PC-3 (cell line): ENCODE data around the gene SREK1. TPM values are rescaled to one million over a fixed set of nuclear protein-coding genes. Genes with fewer than 3 reads are reported as not detected.

Experiments used
- ATAC-seq: fragments of 200-7000 bp; cut with Tn5 transposase; 2 replicates; pipeline ENCODE4 v1.9.1; 2020; ENCODE audit warnings: mild to moderate bottlenecking, moderate library complexity
- BruUV-seq: library from RNA; stranded (reverse); fragments of 400-500 nt; replicated peaks from 2 replicates; lab custom pipeline; 2021; lab: Mats Ljungman, UMichigan
- CTCF ChIA-PET: fragments of 300-600 bp; sonication (Branson Sonifier 250); formaldehyde crosslinking; loops from one replicate; lab custom pipeline; 2022; ENCODE audit warnings: antibody characterized with exemption; lab: Charles Lee
- POLR2A ChIA-PET: fragments of 300-600 bp; sonication (Branson Sonifier 250); formaldehyde crosslinking; loops from one replicate; lab custom pipeline; 2022; ENCODE audit warnings: antibody characterized with exemption; ENCODE audit not compliant: unreplicated experiment; lab: Charles Lee
- DNase-seq: peaks from one replicate; pipeline ENCODE4 v3.0.0-alpha.2; 2015
- H2AFZ ChIP-seq: fragments of 300-600 bp; sonication (generic); 2 replicates; pipeline ENCODE4 v1.6.0; 2016; ENCODE audit warnings: antibody characterized with exemption, low read length
- H3F3A ChIP-seq: fragments of 300-600 bp; sonication (generic); one replicate; pipeline ENCODE4 v1.6.0; 2017; ENCODE audit warnings: antibody characterized with exemption, low read length, control low read depth, mild to moderate bottlenecking; ENCODE audit not compliant: unreplicated experiment
- H3K27ac ChIP-seq: fragments of 300-600 bp; sonication (generic); 2 replicates; pipeline ENCODE4 v1.5.1; 2016; ENCODE audit warnings: mild to moderate bottlenecking, low read length
- H3K27me3 ChIP-seq: fragments of 300-600 bp; sonication (generic); 2 replicates; pipeline ENCODE4 v1.6.1; 2016; ENCODE audit warnings: low read length, mixed read lengths
- H3K36me3 ChIP-seq: fragments of 300-600 bp; sonication (generic); 2 replicates; pipeline ENCODE4 v1.6.1; 2016; ENCODE audit warnings: low read depth, mixed run types, low read length, mixed read lengths
- H3K4me1 ChIP-seq: fragments of 300-600 bp; sonication (generic); 2 replicates; pipeline ENCODE4 v1.5.1; 2016; ENCODE audit warnings: low read length; ENCODE audit not compliant: insufficient read depth
- H3K4me2 ChIP-seq: fragments of 300-600 bp; sonication (generic); 2 replicates; pipeline ENCODE4 v1.6.0; 2016; ENCODE audit warnings: low read length
- H3K4me3 ChIP-seq: fragments of 300-600 bp; sonication (generic); 2 replicates; pipeline ENCODE4 v1.5.1; 2016; ENCODE audit warnings: mild to moderate bottlenecking, low read length, mixed read lengths
- H3K79me2 ChIP-seq: fragments of 300-600 bp; sonication (generic); 2 replicates; pipeline ENCODE4 v1.6.1; 2017; ENCODE audit warnings: low read length, mixed read lengths
- H3K9ac ChIP-seq: fragments of 300-600 bp; sonication (generic); 2 replicates; pipeline ENCODE4 v1.6.0; 2016; ENCODE audit warnings: mild to moderate bottlenecking, low read length
- H3K9me2 ChIP-seq: fragments of 300-600 bp; sonication (generic); replicated peaks from 2 replicates; pipeline ENCODE4 v1.6.1; 2016; ENCODE audit warnings: mixed run types, low read length, mixed read lengths
- H3K9me3 ChIP-seq: fragments of 300-600 bp; sonication (generic); 2 replicates; pipeline ENCODE4 v1.6.1; 2016; ENCODE audit warnings: low read length, mixed read lengths
- H4K20me1 ChIP-seq: fragments of 300-600 bp; sonication (generic); 2 replicates; pipeline ENCODE4 v1.6.1; 2016; ENCODE audit warnings: low read length, mixed read lengths
- EZH2 ChIP-seq: fragments of 300-600 bp; sonication (generic); IDR thresholded peaks from one replicate; pipeline ENCODE4 v1.6.1; 2017; ENCODE audit warnings: antibody characterized with exemption, mild to moderate bottlenecking, low read length; ENCODE audit not compliant: unreplicated experiment
- EZH2phosphoT487 ChIP-seq: fragments of 300-600 bp; sonication (generic); IDR thresholded peaks from 2 replicates; pipeline ENCODE4 v1.6.1; 2018; ENCODE audit warnings: mild to moderate bottlenecking, antibody characterized with exemption, low read length, borderline replicate concordance
- intact Hi-C: fragments of 100-400 bp; cut with micrococcal nuclease; formaldehyde crosslinking; loops from 2 replicates; pipeline ENCODE4 v1.9.0; 2023
- total RNA-seq: library from RNA; depleted of rRNA; stranded (reverse); fragments of >200 nt; gene quantifications from 2 replicates; pipeline ENCODE4 v1.2.3, GENCODE V29; 2014
- TF ChIP-seq, protein P1 (sequence below): fragments of 300-600 bp; sonication (generic); conservative IDR thresholded peaks from 2 replicates; pipeline ENCODE4 v1.5.1; 2017; ENCODE audit warnings: antibody characterized with exemption, low read depth, mild to moderate bottlenecking, low read length

The SREK1 gene
- total RNA-seq, 1 experiment from 2014 or later: 43.1 TPM

DNA sequence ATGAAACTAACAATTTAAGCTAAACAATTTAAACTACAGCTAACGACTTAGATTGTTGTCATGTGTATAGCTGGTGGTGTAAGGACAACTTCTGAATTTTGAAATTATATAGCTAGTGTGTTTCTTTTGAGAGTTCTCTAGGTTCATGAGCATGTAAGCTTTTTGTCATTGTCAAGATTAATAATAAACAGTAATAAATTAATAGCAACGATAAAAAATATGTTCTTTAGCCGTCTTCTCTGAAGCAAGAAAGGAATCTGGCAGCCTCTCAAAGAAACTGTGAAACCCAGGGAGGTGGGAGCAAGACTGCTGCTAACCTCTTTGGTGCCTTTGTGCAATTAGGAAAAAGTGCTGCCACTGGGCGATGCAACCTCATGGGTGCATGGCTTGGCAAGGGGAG is 59.4 kb downstream of the SREK1 start:
- no peak overlapping the region for H3K4me2 ChIP-seq
- no peaks in the 10 kb centered on the region for H4K20me1 ChIP-seq
- no peaks in the 10 kb centered on the region for H3K27me3 ChIP-seq
- ATAC-seq (no peak), DNase-seq (no peak)
- no TSS peak for BruUV-seq
- no peaks in the 10 kb centered on the region for H3K79me2 ChIP-seq
- H2AFZ ChIP-seq: no peak overlapping the region
- no peak for TF ChIP-seq EZH2phosphoT487
- TF ChIP-seq, protein P1, sequence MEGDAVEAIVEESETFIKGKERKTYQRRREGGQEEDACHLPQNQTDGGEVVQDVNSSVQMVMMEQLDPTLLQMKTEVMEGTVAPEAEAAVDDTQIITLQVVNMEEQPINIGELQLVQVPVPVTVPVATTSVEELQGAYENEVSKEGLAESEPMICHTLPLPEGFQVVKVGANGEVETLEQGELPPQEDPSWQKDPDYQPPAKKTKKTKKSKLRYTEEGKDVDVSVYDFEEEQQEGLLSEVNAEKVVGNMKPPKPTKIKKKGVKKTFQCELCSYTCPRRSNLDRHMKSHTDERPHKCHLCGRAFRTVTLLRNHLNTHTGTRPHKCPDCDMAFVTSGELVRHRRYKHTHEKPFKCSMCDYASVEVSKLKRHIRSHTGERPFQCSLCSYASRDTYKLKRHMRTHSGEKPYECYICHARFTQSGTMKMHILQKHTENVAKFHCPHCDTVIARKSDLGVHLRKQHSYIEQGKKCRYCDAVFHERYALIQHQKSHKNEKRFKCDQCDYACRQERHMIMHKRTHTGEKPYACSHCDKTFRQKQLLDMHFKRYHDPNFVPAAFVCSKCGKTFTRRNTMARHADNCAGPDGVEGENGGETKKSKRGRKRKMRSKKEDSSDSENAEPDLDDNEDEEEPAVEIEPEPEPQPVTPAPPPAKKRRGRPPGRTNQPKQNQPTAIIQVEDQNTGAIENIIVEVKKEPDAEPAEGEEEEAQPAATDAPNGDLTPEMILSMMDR: no peak
- TF ChIP-seq EZH2: no peak
- no peak overlapping the region for H3K9ac ChIP-seq
- ChIA-PET CTCF (no interaction called here), POLR2A (no interaction called here)
- H3K36me3 ChIP-seq: no peaks in the 10 kb centered on the region
- no peaks in the 10 kb centered on the region for H3K9me2 ChIP-seq
- no peaks in the 10 kb centered on the region for H3K9me3 ChIP-seq
- H3K4me1 ChIP-seq: peaks cover 2% of the 10 kb centered on the region
- H3F3A ChIP-seq: no peaks in the 10 kb centered on the region
- intact Hi-C loops: no loop called here
- no peak overlapping the region for H3K27ac ChIP-seq
- no peak overlapping the region for H3K4me3 ChIP-seq

DNA sequence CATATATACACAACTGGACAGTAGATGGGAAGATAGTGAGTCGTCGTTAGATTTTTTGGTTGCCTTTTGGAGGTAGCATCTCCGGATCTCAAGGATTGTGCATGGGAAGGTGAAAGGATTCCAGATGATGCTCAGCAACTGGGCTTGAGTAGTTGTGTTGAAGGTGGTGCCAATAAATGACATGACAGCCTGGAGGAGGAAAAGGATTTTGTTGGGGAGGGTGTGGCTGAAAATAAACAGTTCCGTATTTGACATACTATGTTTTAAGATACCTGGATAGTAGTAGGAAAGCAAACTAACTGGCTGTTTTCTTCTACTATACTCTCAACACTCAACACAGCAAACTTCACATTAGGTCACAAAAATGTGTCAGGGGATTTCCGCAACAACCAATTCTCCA is 62.4 kb downstream of the SREK1 start:
- no peak overlapping the region for H3K4me3 ChIP-seq
- ChIA-PET CTCF (no interaction called here), POLR2A (no interaction called here)
- no peaks in the 10 kb centered on the region for H3K36me3 ChIP-seq
- peaks cover 10% of the 10 kb centered on the region for H3K4me1 ChIP-seq
- no peak for ATAC-seq
- DNase-seq: no peak
- H3K27ac ChIP-seq: no peak overlapping the region
- no peaks in the 10 kb centered on the region for H4K20me1 ChIP-seq
- H2AFZ ChIP-seq: no peak overlapping the region
- BruUV-seq: no TSS peak
- H3K27me3 ChIP-seq: no peaks in the 10 kb centered on the region
- intact Hi-C loops: no loop called here
- H3K9me2 ChIP-seq: no peaks in the 10 kb centered on the region
- H3F3A ChIP-seq: no peaks in the 10 kb centered on the region
- no peaks in the 10 kb centered on the region for H3K9me3 ChIP-seq
- no peaks in the 10 kb centered on the region for H3K79me2 ChIP-seq
- no peak overlapping the region for H3K9ac ChIP-seq
- H3K4me2 ChIP-seq: no peak overlapping the region
- TF ChIP-seq EZH2 (no peak), EZH2phosphoT487 (no peak)
- TF ChIP-seq, protein P1: no peak

DNA sequence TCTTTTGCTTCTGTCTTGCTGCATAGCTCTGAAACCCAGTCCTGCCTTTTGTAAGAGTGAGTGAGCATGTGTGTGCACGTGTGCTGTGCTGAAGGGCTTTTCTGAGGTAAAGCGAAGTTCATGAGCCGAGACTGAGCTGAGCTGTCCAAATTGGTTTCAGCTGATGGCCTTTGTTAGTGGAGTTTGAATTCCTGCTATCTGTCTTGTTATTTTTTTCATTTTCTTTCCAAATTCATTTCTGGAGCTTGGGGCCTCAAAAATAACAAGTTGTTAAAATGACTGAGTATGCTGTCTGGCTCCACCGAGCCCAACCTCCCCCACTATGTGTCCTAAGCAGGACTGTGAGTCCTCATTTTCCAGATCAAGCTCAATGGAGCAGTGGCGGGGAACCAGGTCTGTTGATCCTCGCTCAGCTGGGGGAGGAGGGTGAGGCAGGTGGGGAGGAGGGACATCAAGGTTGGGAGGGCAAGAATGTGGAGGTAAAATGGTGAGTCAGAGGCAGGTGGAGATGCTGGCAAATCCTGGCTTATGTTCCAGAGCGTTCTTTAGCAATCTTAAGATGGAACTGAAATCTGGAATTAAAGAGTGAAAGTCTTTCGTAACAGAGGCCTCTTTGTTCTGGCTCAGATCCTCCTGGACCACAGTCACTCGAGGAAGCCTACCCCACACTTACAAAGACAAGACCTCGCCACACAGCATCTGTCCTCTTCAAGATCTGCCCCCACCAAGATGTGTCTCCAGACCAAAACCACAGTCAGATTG is 63.9 kb downstream of the SREK1 start:
- no TSS peak for BruUV-seq
- DNase-seq: no peak
- Histone ChIP-seq H3K4me2 (no peak overlapping the region), H3K36me3 (no peaks in the 10 kb centered on the region), H3K9me2 (no peaks in the 10 kb centered on the region), H3K27ac (no peak overlapping the region; the same call in 1 of the 2 replicates), H3F3A (no peaks in the 10 kb centered on the region), H2AFZ (no peak overlapping the region), H3K9me3 (no peaks in the 10 kb centered on the region), H3K27me3 (no peaks in the 10 kb centered on the region), H3K79me2 (no peaks in the 10 kb centered on the region), H3K4me1 (peaks cover 10% of the 10 kb centered on the region), H3K4me3 (no peak overlapping the region), H4K20me1 (no peaks in the 10 kb centered on the region), H3K9ac (no peak overlapping the region)
- ChIA-PET POLR2A (no interaction called here), CTCF (no interaction called here)
- TF ChIP-seq EZH2phosphoT487: no peak
- no peak for TF ChIP-seq EZH2
- TF ChIP-seq, protein P1: no peak
- intact Hi-C loops: no loop called here
- no peak for ATAC-seq
